Ishikawa (cell line): ENCODE measurements around the gene NFX1.
A peak's percentile ranks its signal among the peaks of the same experiment; 100 is the strongest.

Source experiments
- CEBPB ChIP-seq: IDR thresholded peaks from 2 replicates; pipeline ENCODE4 v1.6.1; 2012
- CREB1 ChIP-seq: IDR thresholded peaks from 2 replicates; pipeline ENCODE4 v1.6.1; 2012; ENCODE audit warnings: low read depth
- EGR1 ChIP-seq: IDR thresholded peaks from 2 replicates; pipeline ENCODE4 v1.6.1; 2012
- EP300 ChIP-seq: IDR thresholded peaks from 2 replicates; pipeline ENCODE4 v1.6.1; 2012; ENCODE audit warnings: borderline replicate concordance
- FOXM1 ChIP-seq: IDR thresholded peaks from 2 replicates; pipeline ENCODE4 v1.6.1; 2012; ENCODE audit warnings: low read depth, borderline replicate concordance
- MAX ChIP-seq: IDR thresholded peaks from 2 replicates; pipeline ENCODE4 v1.6.1; 2012
- NFIC ChIP-seq: IDR thresholded peaks from 2 replicates; pipeline ENCODE4 v1.6.1; 2012
- RAD21 ChIP-seq: IDR thresholded peaks from 2 replicates; pipeline ENCODE4 v1.6.1; 2012; ENCODE audit warnings: low read depth
- REST ChIP-seq: IDR thresholded peaks from 2 replicates; pipeline ENCODE4 v1.6.1; 2012; ENCODE audit warnings: low read depth, mild to moderate bottlenecking
- TAF1 ChIP-seq: IDR thresholded peaks from 2 replicates; pipeline ENCODE4 v1.6.1; 2012; ENCODE audit warnings: low read depth, mild to moderate bottlenecking
- TCF12 ChIP-seq: IDR thresholded peaks from 2 replicates; pipeline ENCODE4 v1.6.1; 2012; ENCODE audit warnings: low read depth
- TEAD4 ChIP-seq: IDR thresholded peaks from 2 replicates; pipeline ENCODE4 v1.6.1; 2012
- YY1 ChIP-seq: IDR thresholded peaks from 2 replicates; pipeline ENCODE4 v1.6.1; 2012; ENCODE audit warnings: low read depth
- ZBTB7A ChIP-seq: IDR thresholded peaks from 2 replicates; pipeline ENCODE4 v1.6.1; 2012; ENCODE audit warnings: low read depth
- TF ChIP-seq, protein P1 (sequence below): IDR thresholded peaks from 2 replicates; pipeline ENCODE4 v1.6.1; 2012

Gene NFX1

GRCh38 chr9:33290247-33291030 is at the start of gene NFX1:
Gene NFX1 (plus strand): TSS chr9:33290516. CDS start chr9:33290573, 57 bp downstream.
- TF ChIP-seq FOXM1: peak; percentile 28; the same call in 1 of the 2 replicates
- TF ChIP-seq TEAD4: peak; percentile 63
- TF ChIP-seq CREB1: peak; percentile 97
- peak; percentile 96 for TF ChIP-seq MAX
- TF ChIP-seq, protein P1, sequence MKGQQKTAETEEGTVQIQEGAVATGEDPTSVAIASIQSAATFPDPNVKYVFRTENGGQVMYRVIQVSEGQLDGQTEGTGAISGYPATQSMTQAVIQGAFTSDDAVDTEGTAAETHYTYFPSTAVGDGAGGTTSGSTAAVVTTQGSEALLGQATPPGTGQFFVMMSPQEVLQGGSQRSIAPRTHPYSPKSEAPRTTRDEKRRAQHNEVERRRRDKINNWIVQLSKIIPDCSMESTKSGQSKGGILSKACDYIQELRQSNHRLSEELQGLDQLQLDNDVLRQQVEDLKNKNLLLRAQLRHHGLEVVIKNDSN: peak; percentile 99
- no peak for TF ChIP-seq ZBTB7A
- TF ChIP-seq EP300: 0 out of 2 replicates have a peak, but pooled peaks have one; percentile 43
- TF ChIP-seq YY1: peak; percentile 66; the same call in 1 of the 2 replicates
- no peak; the same call in 1 of the 2 replicates for TF ChIP-seq NFIC
- TF ChIP-seq RAD21: no peak
- peak; percentile 94 for TF ChIP-seq EGR1
- TF ChIP-seq CEBPB: peak; percentile 99
- TF ChIP-seq REST: no peak
- peak; percentile 79 for TF ChIP-seq TAF1
- TF ChIP-seq TCF12: peak; percentile 30; the same call in 1 of the 2 replicates

GRCh38 chr9:33241298-33241697 is 49.0 kb upstream of the NFX1 start:
- no peak for TF ChIP-seq EGR1
- TF ChIP-seq NFIC: no peak
- no peak for TF ChIP-seq CEBPB
- no peak for TF ChIP-seq TCF12
- TF ChIP-seq ZBTB7A: no peak
- TF ChIP-seq EP300: no peak

DNA sequence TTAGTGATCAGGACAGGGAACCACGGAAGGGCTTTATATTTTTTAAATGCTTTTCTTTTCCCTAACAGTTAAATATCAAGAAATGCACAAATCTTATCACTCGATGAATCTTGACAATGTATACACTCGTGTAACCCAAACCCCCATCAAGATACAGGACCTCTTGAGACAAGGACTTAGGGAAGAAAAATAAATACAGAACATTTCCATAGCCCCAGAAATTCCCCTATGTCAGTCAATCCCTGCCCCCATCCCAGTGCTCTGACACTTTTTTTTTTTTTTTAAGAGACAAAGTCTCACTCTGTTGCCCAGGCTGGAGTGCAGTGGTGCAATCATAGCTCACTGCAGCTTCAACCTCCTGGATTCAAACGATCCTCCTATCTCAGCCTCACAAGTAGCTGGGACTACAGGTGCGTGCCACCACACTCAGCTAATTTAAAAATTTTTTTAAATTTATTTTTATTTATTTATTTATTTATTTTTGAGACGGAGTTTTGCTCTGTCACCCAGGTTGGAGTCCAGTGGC is 47.6 kb upstream of the NFX1 start:
- TF ChIP-seq TAF1: no peak
- TF ChIP-seq TEAD4: no peak
- no peak for TF ChIP-seq EGR1
- TF ChIP-seq MAX: no peak
- TF ChIP-seq FOXM1: no peak
- no peak for TF ChIP-seq EP300
- TF ChIP-seq, protein P1: no peak
- no peak for TF ChIP-seq ZBTB7A
- no peak for TF ChIP-seq NFIC

DNA sequence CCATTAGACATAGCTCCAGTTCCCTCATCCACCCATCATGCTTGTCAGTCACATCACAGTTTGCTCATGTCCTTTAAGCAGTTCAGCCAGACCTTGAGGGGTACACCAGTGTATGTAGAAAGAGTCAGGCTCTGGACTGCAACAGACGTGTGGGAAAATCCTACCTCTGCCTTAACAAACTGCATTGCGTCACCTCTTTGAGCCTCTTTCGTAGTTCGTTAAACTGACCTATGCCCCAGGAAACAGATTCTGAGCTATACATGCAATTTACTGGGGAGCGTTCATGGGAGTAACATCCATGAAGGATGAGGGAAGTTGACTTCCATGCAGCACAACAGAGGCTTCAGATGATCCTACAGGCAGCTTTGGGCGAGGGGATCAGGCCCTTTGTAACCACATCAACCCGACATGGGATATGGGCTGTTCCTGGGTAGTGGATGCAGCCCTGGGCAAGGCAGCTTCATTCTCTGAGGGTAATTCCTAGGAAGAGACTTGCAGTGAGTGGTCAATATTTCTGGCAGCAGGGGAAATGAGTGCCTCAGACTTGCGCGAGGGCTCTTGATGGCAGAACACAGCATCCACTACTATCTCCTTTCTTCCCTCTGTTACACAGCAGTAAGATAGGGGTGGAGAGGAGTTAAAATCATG is 46.1 kb upstream of the NFX1 start:
- no peak for TF ChIP-seq NFIC
- TF ChIP-seq, protein P1: no peak
- TF ChIP-seq ZBTB7A: no peak
- TF ChIP-seq YY1: no peak
- no peak for TF ChIP-seq TCF12
- no peak for TF ChIP-seq MAX
- TF ChIP-seq CEBPB: no peak
- no peak for TF ChIP-seq TAF1
- TF ChIP-seq EGR1: no peak
- no peak for TF ChIP-seq RAD21
- no peak for TF ChIP-seq EP300
- TF ChIP-seq TEAD4: no peak
- TF ChIP-seq REST: no peak
- no peak for TF ChIP-seq FOXM1
- no peak for TF ChIP-seq CREB1

DNA sequence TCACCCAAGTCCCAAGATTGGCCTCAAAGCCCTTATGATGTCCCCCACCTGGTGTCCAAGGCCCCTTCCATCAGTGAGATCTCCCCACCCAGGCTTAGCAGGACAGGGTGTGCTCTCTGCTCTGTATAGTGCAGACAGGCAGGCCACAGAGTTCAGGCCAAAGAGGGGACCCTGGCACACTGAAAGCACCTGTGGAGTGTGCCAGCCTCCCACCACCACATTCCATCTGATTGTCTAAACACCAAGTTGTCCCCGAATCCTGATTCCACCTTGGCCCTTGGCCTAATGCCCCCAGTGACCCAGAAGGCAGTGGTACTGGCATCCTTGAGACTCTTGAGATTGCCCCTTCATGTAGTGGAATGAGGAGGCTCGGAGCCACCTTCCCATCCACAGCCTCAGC is 45.0 kb upstream of the NFX1 start:
- no peak for TF ChIP-seq TCF12
- no peak for TF ChIP-seq CREB1
- TF ChIP-seq, protein P1: no peak
- no peak for TF ChIP-seq EGR1
- TF ChIP-seq CEBPB: no peak
- TF ChIP-seq RAD21: no peak
- no peak for TF ChIP-seq TEAD4
- TF ChIP-seq MAX: no peak
- TF ChIP-seq NFIC: no peak
- TF ChIP-seq REST: no peak
- no peak for TF ChIP-seq YY1
- TF ChIP-seq TAF1: no peak
- no peak for TF ChIP-seq EP300
- TF ChIP-seq FOXM1: no peak
- TF ChIP-seq ZBTB7A: no peak
